Mesothelial cell of epicardium (in vitro differentiated cells): Measurements from ENCODE around the gene GREM2. TPM values are rescaled to one million over a fixed set of nuclear protein-coding genes. Genes with fewer than 3 reads are reported as not detected.

Experiments
- DNase-seq, 2 experiments: peaks; one replicate each; pipeline ENCODE4 v3.0.0; 2021; ENCODE audit warnings: low spot score in 2 of 2; ENCODE audit not compliant: unreplicated experiment in 2 of 2
- H3K27ac Mint-ChIP-seq: 2 replicates; pipeline ENCODE4 v1.8.0; 2021; ENCODE audit warnings: mixed read lengths
- H3K27me3 Mint-ChIP-seq: 2 replicates; pipeline ENCODE4 v1.8.0; 2021; ENCODE audit warnings: low read depth, mixed read lengths
- H3K36me3 Mint-ChIP-seq: 2 replicates; pipeline ENCODE4 v1.8.0; 2021; ENCODE audit warnings: mixed read lengths
- H3K4me1 Mint-ChIP-seq: 2 replicates; pipeline ENCODE4 v1.8.0; 2021; ENCODE audit warnings: mixed read lengths
- H3K4me3 Mint-ChIP-seq: 2 replicates; pipeline ENCODE4 v1.8.0; 2021; ENCODE audit warnings: mild to moderate bottlenecking, moderate library complexity, mixed read lengths
- H3K9me3 Mint-ChIP-seq: 2 replicates; pipeline ENCODE4 v1.8.0; 2021; ENCODE audit warnings: mixed read lengths
- CTCF ChIP-seq: fragments of 200-600 bp; sonication (generic); IDR thresholded peaks from one replicate; pipeline ENCODE4 v1.5.0; 2021; ENCODE audit warnings: antibody characterized with exemption; ENCODE audit not compliant: unreplicated experiment
- total RNA-seq: library from RNA; stranded (reverse); gene quantifications from 3 replicates; pipeline ENCODE4 v1.2.1, GENCODE V29; 2021

GREM2 gene
- total RNA-seq, 1 donor from 2014 or later: 0.16 TPM

GRCh38 chr1:240468656-240469055 lies 143.3 kb downstream of the GREM2 start:
- Mint-ChIP-seq H3K9me3 (no peaks in the 10 kb centered on the region), H3K4me1 (peaks cover 24% of the 10 kb centered on the region), H3K4me3 (no peak overlapping the region), H3K27ac (no peak overlapping the region), H3K36me3 (no peaks in the 10 kb centered on the region), H3K27me3 (no peaks in the 10 kb centered on the region)
- DNase-seq: no peak
- no peak for TF ChIP-seq CTCF

GRCh38 chr1:240467895-240468294 lies 144.1 kb downstream of the GREM2 start:
- Mint-ChIP-seq H3K27ac (no peak overlapping the region), H3K9me3 (no peaks in the 10 kb centered on the region), H3K4me3 (no peak overlapping the region), H3K36me3 (no peaks in the 10 kb centered on the region), H3K4me1 (peaks cover 24% of the 10 kb centered on the region), H3K27me3 (no peaks in the 10 kb centered on the region)
- DNase-seq: no peak
- no peak for TF ChIP-seq CTCF

GRCh38 chr1:240466509-240466908 lies 145.4 kb downstream of the GREM2 start:
- H3K36me3 Mint-ChIP-seq: no peaks in the 10 kb centered on the region
- peaks cover 24% of the 10 kb centered on the region for H3K4me1 Mint-ChIP-seq
- peak overlapping the region; percentile 58 for H3K27ac Mint-ChIP-seq
- no peaks in the 10 kb centered on the region for H3K27me3 Mint-ChIP-seq
- no peak overlapping the region for H3K4me3 Mint-ChIP-seq
- no peak for DNase-seq
- TF ChIP-seq CTCF: no peak
- no peaks in the 10 kb centered on the region for H3K9me3 Mint-ChIP-seq

GRCh38 chr1:240465531-240465940 lies 146.4 kb downstream of the GREM2 start:
- Mint-ChIP-seq H3K27me3 (no peaks in the 10 kb centered on the region), H3K4me3 (peak overlapping the region; percentile 4), H3K4me1 (peaks cover 24% of the 10 kb centered on the region), H3K9me3 (no peaks in the 10 kb centered on the region), H3K36me3 (no peaks in the 10 kb centered on the region), H3K27ac (peak overlapping the region; percentile 47)
- DNase-seq: no peak
- no peak for TF ChIP-seq CTCF

- no peak for TF ChIP-seq CTCF
- Mint-ChIP-seq H3K9me3 (no peaks in the 10 kb centered on the region), H3K4me3 (no peak overlapping the region), H3K27ac (no peak overlapping the region), H3K27me3 (no peaks in the 10 kb centered on the region), H3K4me1 (peaks cover 24% of the 10 kb centered on the region), H3K36me3 (no peaks in the 10 kb centered on the region)
- no peak for DNase-seq
These were observed 147.9 kb downstream of the GREM2 start for GRCh38 chr1:240464099-240464498.

- peaks cover 24% of the 10 kb centered on the region for H3K4me1 Mint-ChIP-seq
- no peaks in the 10 kb centered on the region for H3K27me3 Mint-ChIP-seq
- no peak for TF ChIP-seq CTCF
- DNase-seq: no peak
- H3K4me3 Mint-ChIP-seq: no peak overlapping the region
- no peaks in the 10 kb centered on the region for H3K36me3 Mint-ChIP-seq
- H3K9me3 Mint-ChIP-seq: no peaks in the 10 kb centered on the region
- H3K27ac Mint-ChIP-seq: no peak overlapping the region
These were observed 149.1 kb downstream of the GREM2 start for GRCh38 chr1:240462766-240463395.
